Chondrocyte (in vitro differentiated cells): Measurements from ENCODE around the gene ABL1. TPM values are rescaled to one million over a fixed set of nuclear protein-coding genes. Genes with fewer than 3 reads are reported as not detected.

Experiments
- DNase-seq: peaks from one replicate; pipeline ENCODE4 v3.0.0; 2021; ENCODE audit warnings: mixed read lengths, low spot score
- H3K27ac Mint-ChIP-seq: one replicate; pipeline ENCODE4 v1.8.0; 2021; ENCODE audit warnings: mild to moderate bottlenecking, moderate library complexity, mixed read lengths; ENCODE audit not compliant: unreplicated experiment
- H3K27me3 Mint-ChIP-seq: 2 replicates; pipeline ENCODE4 v1.8.0; 2021; ENCODE audit warnings: low read depth, mixed read lengths
- H3K36me3 Mint-ChIP-seq: 2 replicates; pipeline ENCODE4 v1.8.0; 2021; ENCODE audit warnings: low read depth, mixed read lengths
- H3K4me1 Mint-ChIP-seq: 2 replicates; pipeline ENCODE4 v1.8.0; 2021; ENCODE audit warnings: low read depth, mild to moderate bottlenecking, mixed read lengths
- H3K4me3 Mint-ChIP-seq: one replicate; pipeline ENCODE4 v1.8.0; 2021; ENCODE audit warnings: mild to moderate bottlenecking, moderate library complexity, mixed read lengths; ENCODE audit not compliant: unreplicated experiment
- H3K9me3 Mint-ChIP-seq: 2 replicates; pipeline ENCODE4 v1.8.0; 2021; ENCODE audit warnings: low read depth, mixed read lengths
- total RNA-seq: library from RNA; stranded (reverse); gene quantifications from 3 replicates; pipeline ENCODE4 v1.2.1, GENCODE V29; 2021
- TF ChIP-seq, protein P1 (sequence below): fragments of 200-600 bp; sonication (generic); IDR thresholded peaks from 2 replicates; pipeline ENCODE4 v1.5.0; 2021; ENCODE audit warnings: antibody characterized with exemption, mild to moderate bottlenecking, moderate library complexity

ABL1 gene
- total RNA-seq, 1 donor from 2014 or later: 93.7 TPM

DNA sequence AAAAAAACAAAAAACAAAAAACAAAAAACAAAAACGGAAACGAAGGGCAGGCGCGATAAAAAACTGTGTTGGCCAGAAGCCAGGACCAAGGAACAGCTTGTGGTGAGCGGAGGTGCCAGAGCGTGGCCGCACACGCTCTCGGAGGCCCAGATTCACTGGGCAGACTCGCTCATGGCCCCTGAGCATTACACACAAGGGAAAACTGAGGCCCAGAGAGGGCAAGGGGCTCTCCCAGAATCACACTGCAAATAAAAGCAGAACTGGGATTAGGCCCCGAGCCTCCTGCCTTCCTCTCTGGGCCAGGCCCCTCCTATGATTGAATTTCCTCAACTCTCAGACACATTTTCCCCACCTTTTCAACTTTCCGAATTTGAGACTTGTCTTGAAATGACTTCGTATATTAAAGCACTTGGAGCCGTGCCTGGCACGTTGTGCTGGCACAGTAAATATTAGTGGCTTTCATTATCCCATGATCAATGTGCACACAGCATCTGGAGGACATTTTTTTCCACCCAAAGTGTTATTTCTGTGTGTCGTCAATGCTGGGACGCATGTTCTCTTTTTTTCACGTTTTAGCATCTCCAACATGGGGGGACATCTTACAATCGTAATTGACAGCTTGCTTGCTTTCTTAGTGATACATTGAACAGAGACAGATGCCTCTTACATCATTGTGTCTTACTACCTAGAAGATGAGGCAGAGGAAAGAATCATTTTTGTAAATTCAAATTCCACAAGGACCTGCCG, 96.6 kb downstream of the ABL1 start:
- Mint-ChIP-seq H3K27me3 (no peaks in the 10 kb centered on the region), H3K9me3 (no peaks in the 10 kb centered on the region), H3K4me1 (peaks cover 41% of the 10 kb centered on the region), H3K36me3 (no peaks in the 10 kb centered on the region), H3K4me3 (no peak overlapping the region), H3K27ac (no peak overlapping the region)
- no peak for DNase-seq
- TF ChIP-seq, protein P1, sequence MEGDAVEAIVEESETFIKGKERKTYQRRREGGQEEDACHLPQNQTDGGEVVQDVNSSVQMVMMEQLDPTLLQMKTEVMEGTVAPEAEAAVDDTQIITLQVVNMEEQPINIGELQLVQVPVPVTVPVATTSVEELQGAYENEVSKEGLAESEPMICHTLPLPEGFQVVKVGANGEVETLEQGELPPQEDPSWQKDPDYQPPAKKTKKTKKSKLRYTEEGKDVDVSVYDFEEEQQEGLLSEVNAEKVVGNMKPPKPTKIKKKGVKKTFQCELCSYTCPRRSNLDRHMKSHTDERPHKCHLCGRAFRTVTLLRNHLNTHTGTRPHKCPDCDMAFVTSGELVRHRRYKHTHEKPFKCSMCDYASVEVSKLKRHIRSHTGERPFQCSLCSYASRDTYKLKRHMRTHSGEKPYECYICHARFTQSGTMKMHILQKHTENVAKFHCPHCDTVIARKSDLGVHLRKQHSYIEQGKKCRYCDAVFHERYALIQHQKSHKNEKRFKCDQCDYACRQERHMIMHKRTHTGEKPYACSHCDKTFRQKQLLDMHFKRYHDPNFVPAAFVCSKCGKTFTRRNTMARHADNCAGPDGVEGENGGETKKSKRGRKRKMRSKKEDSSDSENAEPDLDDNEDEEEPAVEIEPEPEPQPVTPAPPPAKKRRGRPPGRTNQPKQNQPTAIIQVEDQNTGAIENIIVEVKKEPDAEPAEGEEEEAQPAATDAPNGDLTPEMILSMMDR: no peak

DNA sequence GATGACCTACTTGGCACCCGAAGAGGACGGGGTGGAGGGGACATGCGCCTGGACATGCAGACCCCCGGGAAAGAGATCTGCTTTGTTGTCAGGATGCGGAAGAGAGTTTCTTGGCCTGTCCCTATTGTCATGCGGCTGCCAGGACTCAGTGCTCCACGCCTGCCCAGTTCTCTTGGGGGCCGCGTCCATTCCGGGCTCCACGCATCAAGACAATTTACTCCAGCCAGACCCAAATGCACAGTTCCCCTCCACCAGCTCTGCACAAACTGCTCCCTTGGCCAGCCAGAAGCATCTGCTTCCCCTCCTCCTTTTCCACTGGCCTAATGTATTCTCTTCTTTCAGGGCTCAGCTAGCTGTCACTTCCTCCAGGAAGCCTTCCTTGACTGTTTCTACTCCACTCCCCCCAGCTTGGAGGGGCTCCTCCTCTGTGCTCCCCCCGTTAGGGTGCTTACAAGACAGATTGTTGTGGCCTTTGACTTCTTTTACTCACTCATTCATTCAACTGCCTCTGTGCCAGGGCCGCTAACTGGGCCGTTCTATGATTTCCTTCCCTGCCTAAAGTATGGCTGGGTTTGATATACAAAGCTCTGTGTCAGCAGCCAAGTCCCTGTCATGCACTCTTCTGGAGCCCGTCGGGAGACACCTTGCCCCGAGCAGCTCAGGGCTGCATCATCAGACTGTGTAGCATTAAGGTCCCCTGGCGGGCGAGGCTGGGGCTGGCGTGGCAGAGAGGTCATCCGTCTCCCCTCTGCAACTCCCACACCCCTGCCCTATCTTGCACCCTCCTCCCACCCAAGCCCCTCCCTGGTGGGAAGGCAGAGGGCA, 97.4 kb downstream of the ABL1 start:
- no peak for DNase-seq
- Mint-ChIP-seq H3K36me3 (no peaks in the 10 kb centered on the region), H3K4me1 (peaks cover 48% of the 10 kb centered on the region), H3K4me3 (no peak overlapping the region), H3K9me3 (no peaks in the 10 kb centered on the region), H3K27me3 (no peaks in the 10 kb centered on the region), H3K27ac (no peak overlapping the region)
- TF ChIP-seq, protein P1: peak; percentile 30

DNA sequence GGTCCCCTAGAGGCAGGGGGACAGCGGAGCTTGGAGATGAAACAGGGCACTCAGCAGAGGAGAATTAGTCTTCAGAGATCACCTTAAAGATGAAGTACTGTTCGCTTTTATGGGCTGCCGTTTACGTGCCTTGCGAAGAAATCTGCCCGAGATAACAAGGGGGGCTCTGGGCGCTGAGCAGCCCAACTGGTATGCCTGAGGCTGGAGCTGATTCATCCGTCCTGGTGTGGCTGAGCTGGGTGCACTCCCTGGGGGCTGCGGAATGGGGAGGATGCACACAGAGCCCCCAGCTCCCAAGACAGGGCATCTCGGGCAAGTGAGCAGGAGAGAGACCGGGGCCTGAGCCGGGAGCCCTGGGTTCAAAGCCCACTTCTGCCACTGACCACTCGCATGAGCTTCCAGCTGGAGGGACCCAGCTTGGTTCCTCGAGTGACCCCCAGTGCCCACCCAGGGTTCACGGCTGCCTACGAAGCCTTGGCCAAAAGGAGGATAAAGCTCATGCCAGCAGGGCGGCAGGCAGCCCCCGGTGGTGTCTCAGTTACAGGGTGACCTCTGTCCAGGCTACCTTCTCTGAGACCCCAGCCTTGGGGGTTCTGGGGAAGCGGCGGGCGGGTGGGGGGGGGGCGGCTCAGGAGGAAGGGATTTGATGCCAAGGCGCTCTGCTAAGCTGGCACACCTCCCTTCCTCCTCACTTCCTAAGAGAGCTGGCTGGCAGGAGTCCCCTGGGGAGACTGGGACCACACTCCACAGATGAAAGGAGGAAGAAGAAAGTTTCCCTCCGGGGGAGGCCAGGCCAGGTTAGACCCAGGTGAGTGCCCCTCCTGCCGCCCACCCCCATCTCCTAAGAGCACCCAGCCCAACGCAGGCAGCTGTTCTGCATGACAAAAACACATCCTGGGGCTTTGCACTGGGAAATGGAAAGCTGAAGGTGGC, 98.3 kb downstream of the ABL1 start:
- no peak overlapping the region for H3K4me3 Mint-ChIP-seq
- H3K27me3 Mint-ChIP-seq: no peaks in the 10 kb centered on the region
- DNase-seq: no peak
- H3K36me3 Mint-ChIP-seq: no peaks in the 10 kb centered on the region
- peaks cover 44% of the 10 kb centered on the region for H3K4me1 Mint-ChIP-seq
- H3K27ac Mint-ChIP-seq: no peak overlapping the region
- no peaks in the 10 kb centered on the region for H3K9me3 Mint-ChIP-seq
- TF ChIP-seq, protein P1: peak; percentile 7

DNA sequence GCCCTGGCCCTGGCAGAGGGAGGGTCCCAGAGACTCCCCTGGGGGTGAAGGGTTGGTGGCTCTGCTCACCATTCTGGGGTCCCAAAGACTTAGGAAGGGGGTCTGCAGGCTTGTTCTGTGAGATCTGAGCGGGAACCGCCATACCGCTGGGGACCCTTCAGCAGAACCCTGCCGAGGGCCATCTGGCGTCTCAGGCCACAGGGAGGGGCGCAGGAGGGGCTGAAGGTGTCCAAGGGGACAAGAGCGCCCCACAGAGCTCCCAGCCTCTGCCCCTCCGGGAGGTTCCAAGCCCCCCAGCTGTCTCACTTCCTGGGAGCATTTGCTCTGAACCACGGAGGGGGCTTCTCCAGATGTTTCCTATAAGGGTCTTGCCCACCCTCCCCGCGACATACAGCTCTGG, 99.2 kb downstream of the ABL1 start:
- peaks cover 43% of the 10 kb centered on the region for H3K4me1 Mint-ChIP-seq
- no peaks in the 10 kb centered on the region for H3K27me3 Mint-ChIP-seq
- H3K9me3 Mint-ChIP-seq: no peaks in the 10 kb centered on the region
- H3K27ac Mint-ChIP-seq: no peak overlapping the region
- H3K36me3 Mint-ChIP-seq: no peaks in the 10 kb centered on the region
- TF ChIP-seq, protein P1: no peak
- H3K4me3 Mint-ChIP-seq: no peak overlapping the region
- DNase-seq: no peak
